ENCODE results near the gene PPP2R1B. TPM values are rescaled to one million over a fixed set of nuclear protein-coding genes. Genes with fewer than 3 reads are reported as not detected.

PPP2R1B gene
- total RNA-seq, 6 experiments from 2014 or later = 41.6 to 50.9 (median 44.3) TPM

GRCh38 chr11:111798279-111798678 lies 32.1 kb upstream of the PPP2R1B start:
- Mint-ChIP-seq H3K27ac (no peak overlapping the region), H3K27me3 (ENCODE audit: insufficient read depth) (no peaks in the 10 kb centered on the region; the same call in 1 of the 2 replicates), H3K9me3 (peaks cover 5% of the 10 kb centered on the region), H3K4me1 (ENCODE audit: low read depth) (peaks cover 65% of the 10 kb centered on the region), H3K4me3 (no peak overlapping the region; the same call in 1 of the 2 replicates), H3K36me3 (ENCODE audit: low read depth) (peaks cover 52% of the 10 kb centered on the region)
- TF ChIP-seq CTCF (IDR thresholded peaks at IDR 0.05) = no peak
- no peak for DNase-seq

- Mint-ChIP-seq H3K9me3 (peaks cover 5% of the 10 kb centered on the region), H3K27ac (peak overlapping the region; percentile 73), H3K4me3 (no peak overlapping the region), H3K36me3 (ENCODE audit: low read depth) (peaks cover 45% of the 10 kb centered on the region), H3K4me1 (ENCODE audit: low read depth) (peaks cover 76% of the 10 kb centered on the region), H3K27me3 (ENCODE audit: insufficient read depth) (no peaks in the 10 kb centered on the region; the same call in 1 of the 2 replicates)
- TF ChIP-seq CTCF (IDR thresholded peaks at IDR 0.05) = no peak
- peak; percentile 25 for DNase-seq
These were observed 31.0 kb upstream of the PPP2R1B start for GRCh38 chr11:111797145-111797581.

- H3K4me3 Mint-ChIP-seq = no peak overlapping the region
- no peaks in the 10 kb centered on the region; the same call in 1 of the 2 replicates for H3K27me3 Mint-ChIP-seq (ENCODE audit: insufficient read depth)
- no peak for DNase-seq
- peak overlapping the region; percentile 73 for H3K27ac Mint-ChIP-seq
- H3K9me3 Mint-ChIP-seq = peaks cover 5% of the 10 kb centered on the region
- peaks cover 42% of the 10 kb centered on the region for H3K36me3 Mint-ChIP-seq (ENCODE audit: low read depth)
- no peak for TF ChIP-seq CTCF (IDR thresholded peaks at IDR 0.05)
- peaks cover 77% of the 10 kb centered on the region for H3K4me1 Mint-ChIP-seq (ENCODE audit: low read depth)
These were observed 30.5 kb upstream of the PPP2R1B start for GRCh38 chr11:111796696-111797095.

- peak; percentile 57 for DNase-seq
- no peak overlapping the region for H3K4me3 Mint-ChIP-seq
- peak overlapping the region; percentile 86 for H3K27ac Mint-ChIP-seq
- H3K4me1 Mint-ChIP-seq (ENCODE audit: low read depth) = peaks cover 77% of the 10 kb centered on the region
- H3K27me3 Mint-ChIP-seq (ENCODE audit: insufficient read depth) = no peaks in the 10 kb centered on the region; the same call in 1 of the 2 replicates
- TF ChIP-seq CTCF (IDR thresholded peaks at IDR 0.05) = no peak
- peaks cover 42% of the 10 kb centered on the region for H3K36me3 Mint-ChIP-seq (ENCODE audit: low read depth)
- peaks cover 5% of the 10 kb centered on the region for H3K9me3 Mint-ChIP-seq
These were observed 29.3 kb upstream of the PPP2R1B start for GRCh38 chr11:111795334-111795985.

GRCh38 chr11:111793863-111794262 lies 27.7 kb upstream of the PPP2R1B start:
- TF ChIP-seq CTCF (IDR thresholded peaks at IDR 0.05) = no peak
- peak; percentile 99 for DNase-seq
- peak overlapping the region; percentile 86 for H3K27ac Mint-ChIP-seq
- H3K36me3 Mint-ChIP-seq (ENCODE audit: low read depth) = peaks cover 32% of the 10 kb centered on the region
- peak overlapping the region; percentile 61 for H3K4me3 Mint-ChIP-seq
- peaks cover 68% of the 10 kb centered on the region for H3K4me1 Mint-ChIP-seq (ENCODE audit: low read depth)
- no peaks in the 10 kb centered on the region; the same call in 1 of the 2 replicates for H3K27me3 Mint-ChIP-seq (ENCODE audit: insufficient read depth)
- H3K9me3 Mint-ChIP-seq = peaks cover 5% of the 10 kb centered on the region

Data from HFFc6 (cell line).